ENCODE data around the gene ERCC6L2. TPM values are rescaled to one million over a fixed set of nuclear protein-coding genes. Genes with fewer than 3 reads are reported as not detected.

The ERCC6L2 gene
- total RNA-seq, 1 experiment from 2014 or later, result 20.3 TPM

GRCh38 chr9:95910023-95910707, 34.7 kb downstream of the ERCC6L2 start:
- TF ChIP-seq, protein P1, sequence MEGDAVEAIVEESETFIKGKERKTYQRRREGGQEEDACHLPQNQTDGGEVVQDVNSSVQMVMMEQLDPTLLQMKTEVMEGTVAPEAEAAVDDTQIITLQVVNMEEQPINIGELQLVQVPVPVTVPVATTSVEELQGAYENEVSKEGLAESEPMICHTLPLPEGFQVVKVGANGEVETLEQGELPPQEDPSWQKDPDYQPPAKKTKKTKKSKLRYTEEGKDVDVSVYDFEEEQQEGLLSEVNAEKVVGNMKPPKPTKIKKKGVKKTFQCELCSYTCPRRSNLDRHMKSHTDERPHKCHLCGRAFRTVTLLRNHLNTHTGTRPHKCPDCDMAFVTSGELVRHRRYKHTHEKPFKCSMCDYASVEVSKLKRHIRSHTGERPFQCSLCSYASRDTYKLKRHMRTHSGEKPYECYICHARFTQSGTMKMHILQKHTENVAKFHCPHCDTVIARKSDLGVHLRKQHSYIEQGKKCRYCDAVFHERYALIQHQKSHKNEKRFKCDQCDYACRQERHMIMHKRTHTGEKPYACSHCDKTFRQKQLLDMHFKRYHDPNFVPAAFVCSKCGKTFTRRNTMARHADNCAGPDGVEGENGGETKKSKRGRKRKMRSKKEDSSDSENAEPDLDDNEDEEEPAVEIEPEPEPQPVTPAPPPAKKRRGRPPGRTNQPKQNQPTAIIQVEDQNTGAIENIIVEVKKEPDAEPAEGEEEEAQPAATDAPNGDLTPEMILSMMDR (IDR thresholded peaks at IDR 0.05; ENCODE audit: unreplicated experiment), result no peak
- intact Hi-C loops (cut with micrococcal nuclease; ENCODE audit: unreplicated experiment), result no loop called here
- H3K9me3 Mint-ChIP-seq (ENCODE audit: low read depth, unreplicated experiment), result no peaks in the 10 kb centered on the region
- DNase-seq, result no peak
- BruUV-seq (replicated peaks), result no TSS peak
- H3K4me3 Mint-ChIP-seq (ENCODE audit: low read depth, unreplicated experiment), result no peak overlapping the region
- H3K27ac Mint-ChIP-seq (ENCODE audit: unreplicated experiment), result no peak overlapping the region
- H3K27me3 Mint-ChIP-seq (ENCODE audit: unreplicated experiment), result no peaks in the 10 kb centered on the region
- CTCF ChIA-PET, result interaction anchor here (0.5 kb wide), 1 partner anchor 158 kb away, joined by 5 read pairs; no protein-coding TSS in a partner anchor
- H3K36me3 Mint-ChIP-seq (ENCODE audit: insufficient read depth, unreplicated experiment), result no peaks in the 10 kb centered on the region
- no peaks in the 10 kb centered on the region for H3K4me1 Mint-ChIP-seq (ENCODE audit: low read depth, unreplicated experiment)

- Mint-ChIP-seq H3K4me3 (ENCODE audit: low read depth, unreplicated experiment) (no peak overlapping the region), H3K4me1 (ENCODE audit: low read depth, unreplicated experiment) (no peaks in the 10 kb centered on the region), H3K27ac (ENCODE audit: unreplicated experiment) (no peak overlapping the region), H3K36me3 (ENCODE audit: insufficient read depth, unreplicated experiment) (no peaks in the 10 kb centered on the region), H3K9me3 (ENCODE audit: low read depth, unreplicated experiment) (no peaks in the 10 kb centered on the region), H3K27me3 (ENCODE audit: unreplicated experiment) (no peaks in the 10 kb centered on the region)
- intact Hi-C loops (cut with micrococcal nuclease; ENCODE audit: unreplicated experiment), result no loop called here
- BruUV-seq (replicated peaks), result no TSS peak
- no peak for DNase-seq
- CTCF ChIA-PET, result interaction anchor here (0.5 kb wide), 1 partner anchor 159 kb away, joined by 5 read pairs; no protein-coding TSS in a partner anchor
- TF ChIP-seq, protein P1 (IDR thresholded peaks at IDR 0.05; ENCODE audit: unreplicated experiment), result no peak
Measured at GRCh38 chr9:95910770-95911340, 35.4 kb downstream of the ERCC6L2 start.

- CTCF ChIA-PET, result no interaction called here
- no peak overlapping the region for H3K27ac Mint-ChIP-seq (ENCODE audit: unreplicated experiment)
- TF ChIP-seq, protein P1 (IDR thresholded peaks at IDR 0.05; ENCODE audit: unreplicated experiment), result no peak
- no peaks in the 10 kb centered on the region for H3K4me1 Mint-ChIP-seq (ENCODE audit: low read depth, unreplicated experiment)
- BruUV-seq (replicated peaks), result no TSS peak
- no peaks in the 10 kb centered on the region for H3K36me3 Mint-ChIP-seq (ENCODE audit: insufficient read depth, unreplicated experiment)
- intact Hi-C loops (cut with micrococcal nuclease; ENCODE audit: unreplicated experiment), result no loop called here
- no peaks in the 10 kb centered on the region for H3K9me3 Mint-ChIP-seq (ENCODE audit: low read depth, unreplicated experiment)
- no peak overlapping the region for H3K4me3 Mint-ChIP-seq (ENCODE audit: low read depth, unreplicated experiment)
- H3K27me3 Mint-ChIP-seq (ENCODE audit: unreplicated experiment), result no peaks in the 10 kb centered on the region
- no peak for DNase-seq
Measured at GRCh38 chr9:95912773-95913172, 37.3 kb downstream of the ERCC6L2 start.

DNA sequence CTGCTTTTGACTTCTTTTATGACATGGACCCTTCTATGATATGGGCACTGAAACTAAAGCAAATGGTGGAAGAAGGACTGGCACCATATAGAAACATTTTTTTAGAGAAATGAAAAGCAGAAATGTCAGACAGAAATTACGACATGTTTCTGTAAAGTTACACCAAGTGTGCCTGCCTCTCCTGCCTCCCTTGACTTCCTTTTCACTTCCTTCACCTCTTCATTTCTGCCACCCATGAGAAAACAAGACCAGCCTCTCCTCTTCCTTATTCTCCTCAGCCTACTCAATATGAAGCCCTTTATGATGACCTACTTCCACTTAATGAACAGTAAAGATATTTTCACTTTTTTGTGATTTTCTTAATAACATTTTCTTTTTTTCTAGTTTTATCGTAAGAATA, 44.5 kb downstream of the ERCC6L2 start:
- TF ChIP-seq, protein P1 (IDR thresholded peaks at IDR 0.05; ENCODE audit: unreplicated experiment), result no peak
- no peak overlapping the region for H3K27ac Mint-ChIP-seq (ENCODE audit: unreplicated experiment)
- no peaks in the 10 kb centered on the region for H3K9me3 Mint-ChIP-seq (ENCODE audit: low read depth, unreplicated experiment)
- no peak for DNase-seq
- intact Hi-C loops (cut with micrococcal nuclease; ENCODE audit: unreplicated experiment), result no loop called here
- H3K36me3 Mint-ChIP-seq (ENCODE audit: insufficient read depth, unreplicated experiment), result no peaks in the 10 kb centered on the region
- H3K4me3 Mint-ChIP-seq (ENCODE audit: low read depth, unreplicated experiment), result no peak overlapping the region
- BruUV-seq (replicated peaks), result no TSS peak
- no peaks in the 10 kb centered on the region for H3K27me3 Mint-ChIP-seq (ENCODE audit: unreplicated experiment)
- H3K4me1 Mint-ChIP-seq (ENCODE audit: low read depth, unreplicated experiment), result no peaks in the 10 kb centered on the region
- CTCF ChIA-PET, result interaction anchor here (1.2 kb wide), 1 partner anchor 329 kb away, joined by 3 read pairs; no protein-coding TSS in a partner anchor
